HuH-7 (cell line): Measurements from ENCODE around the gene TAF1B.
A peak's percentile ranks its signal among the peaks of the same experiment; 100 is the strongest.

Source experiments
- DNase-seq: peaks from one replicate; pipeline ENCODE4 v3.0.0; 2011; ENCODE audit warnings: low spot score

The TAF1B gene

DNA sequence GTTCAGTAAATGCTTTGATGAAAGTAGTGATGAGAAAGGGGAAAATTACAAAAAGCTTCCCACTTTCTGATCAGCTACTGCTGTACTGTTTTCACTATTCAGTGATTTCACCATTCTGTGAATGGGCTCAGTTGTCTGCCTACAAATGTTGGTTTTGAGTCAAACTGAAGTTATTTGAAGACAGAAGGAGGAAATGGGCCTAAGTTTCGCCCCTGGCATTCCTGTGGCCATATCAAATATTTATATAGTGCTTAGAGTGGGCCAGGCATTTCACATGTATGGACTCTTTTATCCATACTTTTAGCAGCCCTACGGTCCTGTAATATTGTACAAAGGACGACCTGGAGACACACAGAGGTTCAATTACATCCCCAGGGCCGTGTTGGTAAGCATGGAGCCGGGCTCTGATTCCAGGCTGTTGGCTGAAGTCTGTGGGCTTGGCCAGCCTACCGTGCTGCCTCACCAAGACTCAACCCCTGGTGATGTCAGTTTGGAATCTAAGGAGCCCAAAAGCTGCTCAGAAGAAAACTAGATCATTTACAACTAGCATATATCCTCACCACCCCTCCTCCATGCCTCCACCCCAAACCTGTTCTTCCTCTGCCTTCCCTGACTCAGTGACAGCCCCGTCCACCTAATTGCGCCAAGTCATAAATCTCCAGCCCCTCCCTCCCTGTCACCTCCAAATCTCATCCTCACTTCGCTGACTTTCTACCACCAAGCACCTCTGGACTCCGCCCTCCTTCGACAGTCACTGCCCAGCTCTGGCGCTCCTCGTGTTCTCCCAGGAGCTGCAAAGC lies 98.1 kb downstream of the TAF1B start:
- no peak for DNase-seq

DNA sequence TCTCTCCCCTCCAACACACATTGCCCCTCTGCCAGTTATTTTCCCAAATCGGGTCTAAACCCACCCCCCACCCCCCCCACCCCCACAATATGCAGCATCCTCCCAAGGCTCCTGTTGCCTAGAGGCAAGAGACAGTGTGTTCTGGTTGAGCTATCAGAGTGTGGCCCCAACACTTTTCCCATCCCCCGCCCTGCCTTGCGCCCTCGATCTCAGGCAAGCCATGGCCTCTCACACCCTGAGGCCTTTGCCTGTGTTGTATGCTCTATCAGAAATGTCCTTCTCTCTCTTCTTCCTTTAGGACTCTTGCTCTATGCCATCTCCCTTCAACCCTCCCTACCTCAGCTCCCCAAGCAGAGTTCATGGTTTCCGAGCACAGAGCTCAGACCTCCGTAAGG lies 98.7 kb downstream of the TAF1B start:
- no peak for DNase-seq

DNA sequence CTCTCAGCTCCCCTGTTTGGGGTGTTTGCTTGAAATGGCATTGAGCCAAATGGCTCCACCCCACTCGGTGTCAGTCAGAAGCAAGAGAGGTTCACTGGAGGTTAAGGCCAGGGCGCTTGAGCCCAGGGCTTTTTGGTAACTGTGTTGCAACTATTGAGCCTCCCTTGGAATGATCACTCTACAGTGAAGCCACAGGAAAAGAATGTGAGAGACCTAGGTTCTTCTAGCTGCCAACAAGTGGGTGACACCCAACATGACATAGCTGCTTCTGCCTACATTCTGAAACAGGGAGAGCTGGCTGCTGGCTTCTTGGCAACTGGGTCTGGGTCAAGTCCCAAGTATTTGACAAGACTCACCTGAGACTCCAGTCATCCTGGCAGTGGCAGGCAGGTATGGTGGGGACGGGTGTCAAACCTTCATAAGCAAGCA lies 101.1 kb downstream of the TAF1B start:
- DNase-seq = no peak

DNA sequence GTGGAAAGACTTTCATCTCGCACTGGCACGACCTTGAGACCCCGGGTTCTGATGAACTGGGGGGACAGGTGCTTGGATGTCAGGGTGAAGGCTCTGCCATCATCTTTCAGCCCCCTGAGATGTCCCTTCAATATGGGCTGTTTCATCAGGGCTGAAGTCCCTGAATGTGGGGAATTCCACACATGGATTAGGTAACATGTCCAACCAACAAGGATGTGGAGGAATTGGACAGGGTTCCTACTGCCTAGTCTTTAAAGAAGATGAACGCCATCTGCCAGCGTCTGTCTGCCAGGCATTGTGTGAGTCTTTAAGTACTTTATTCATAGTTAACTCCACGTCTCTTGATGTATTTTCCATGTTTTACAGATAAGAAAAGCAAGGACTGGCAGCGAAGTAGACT lies 102.3 kb downstream of the TAF1B start:
- no peak for DNase-seq

DNA sequence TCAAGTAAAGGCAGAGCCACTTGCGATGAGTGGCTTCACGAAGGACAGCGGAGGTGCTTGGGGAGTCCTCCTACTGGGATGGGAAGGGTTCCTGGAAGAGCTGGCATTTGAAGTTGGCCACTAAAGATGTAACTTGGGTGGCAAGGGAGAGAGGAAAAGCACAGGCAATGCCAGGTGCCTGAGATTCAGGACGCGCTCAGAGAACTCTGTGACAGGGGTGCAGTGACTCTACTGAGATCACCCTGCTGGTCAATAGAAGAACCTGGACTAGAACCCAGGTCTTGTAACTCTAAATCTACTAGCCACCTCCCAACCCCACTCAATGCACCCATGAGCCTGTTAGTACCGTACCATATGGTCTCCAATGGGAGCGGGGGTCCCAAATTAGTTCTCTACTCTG lies 102.8 kb downstream of the TAF1B start:
- DNase-seq = no peak

DNA sequence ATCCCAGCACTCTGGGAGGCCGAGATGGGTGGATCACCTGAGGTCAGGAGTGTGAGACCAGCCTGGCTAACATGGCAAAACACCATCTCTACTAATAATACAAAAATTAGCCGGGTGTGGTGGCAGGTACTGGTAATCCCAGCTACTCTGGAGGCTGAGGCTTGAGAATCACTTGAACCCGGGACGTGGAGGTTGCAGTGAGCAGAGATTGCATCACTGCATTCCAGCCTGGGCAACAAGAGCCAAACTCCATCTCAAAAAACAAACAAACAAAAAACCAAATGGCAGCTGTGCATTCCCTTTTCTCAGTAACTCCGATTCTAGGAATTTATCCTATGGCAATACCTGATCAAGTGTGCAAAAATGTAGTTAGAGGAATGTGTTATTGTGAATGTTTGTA lies 103.5 kb downstream of the TAF1B start:
- DNase-seq = no peak

DNA sequence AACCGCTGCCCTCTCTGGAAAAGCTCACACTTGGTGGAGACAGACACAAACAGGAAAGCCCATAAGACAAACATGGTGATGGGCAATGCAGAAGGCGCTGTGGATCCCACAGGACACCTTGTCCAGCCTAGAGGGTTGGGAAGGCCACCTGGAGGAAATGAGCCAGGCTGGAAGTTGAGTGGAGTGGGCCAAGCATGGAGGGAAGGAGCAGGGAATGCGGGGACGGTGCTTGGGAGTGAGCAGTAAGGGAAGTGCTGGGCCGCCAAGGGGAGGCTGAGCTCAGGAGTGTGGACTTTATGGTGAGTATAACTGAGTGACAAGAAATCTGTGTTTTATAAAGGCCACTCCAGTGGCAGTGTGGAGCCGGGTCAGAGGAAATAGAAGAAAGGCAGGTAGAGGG lies 105.4 kb downstream of the TAF1B start:
- no peak for DNase-seq

DNA sequence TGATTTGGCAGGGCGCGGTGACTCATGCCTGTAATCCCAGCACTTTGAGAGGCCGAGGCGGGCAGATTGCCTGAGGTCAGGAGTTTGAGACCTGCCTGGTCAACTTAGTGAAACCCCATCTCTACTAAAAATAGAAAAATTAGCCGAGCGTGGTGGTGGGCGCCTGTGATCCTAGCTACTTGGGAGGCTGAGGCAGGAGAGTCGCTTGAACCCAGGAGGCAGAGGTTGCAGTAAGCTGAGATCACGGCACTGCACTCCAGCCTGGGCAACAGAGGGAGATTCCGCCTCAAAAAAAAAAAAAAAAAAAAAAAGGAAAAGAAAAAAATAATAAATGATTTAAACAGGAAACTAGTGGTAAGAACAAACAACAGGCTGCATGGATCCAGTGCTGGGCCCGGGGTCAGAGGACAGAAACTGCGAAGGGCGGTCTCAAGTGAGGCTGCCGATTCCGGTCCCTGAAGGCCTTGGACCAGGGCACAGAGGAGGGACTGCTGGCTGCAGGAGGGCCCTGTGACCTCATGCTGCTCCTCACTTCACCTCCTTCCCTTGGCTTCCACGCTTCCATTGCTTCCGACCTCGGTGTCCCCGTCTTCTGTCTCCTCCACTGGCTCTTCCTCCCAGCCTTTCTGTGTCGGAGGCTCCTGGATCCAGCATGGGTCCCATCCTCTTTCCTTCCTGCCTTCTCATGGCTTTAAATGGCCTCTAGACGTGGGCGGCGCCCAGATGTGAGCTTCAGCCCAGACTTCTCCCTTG lies 106.1 kb downstream of the TAF1B start:
- no peak for DNase-seq

DNA sequence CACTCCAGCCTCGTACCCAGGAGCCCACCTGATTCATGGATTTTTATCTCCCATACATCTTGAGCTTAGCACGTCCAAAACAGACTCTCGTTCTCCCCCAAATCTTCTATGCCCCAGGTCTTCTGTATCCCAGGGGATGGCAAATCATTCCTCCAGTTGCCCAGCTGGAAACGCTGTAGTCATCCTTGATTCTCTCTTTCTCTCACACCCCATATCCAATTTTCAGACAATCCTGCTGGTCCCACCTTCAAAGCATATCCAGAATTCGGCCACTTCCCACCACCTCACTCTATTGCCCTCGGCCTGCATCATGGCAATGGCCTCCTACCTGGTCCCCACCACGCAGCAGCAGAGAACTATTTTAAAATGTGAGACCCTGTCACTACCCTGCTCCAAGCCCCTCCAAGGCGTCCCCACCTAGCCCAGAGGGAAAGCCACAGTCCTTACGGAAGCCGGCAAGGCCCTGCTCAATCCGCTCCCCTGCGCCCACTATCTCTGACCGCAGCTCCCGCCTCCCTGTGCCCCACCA lies 106.8 kb downstream of the TAF1B start:
- no peak for DNase-seq

DNA sequence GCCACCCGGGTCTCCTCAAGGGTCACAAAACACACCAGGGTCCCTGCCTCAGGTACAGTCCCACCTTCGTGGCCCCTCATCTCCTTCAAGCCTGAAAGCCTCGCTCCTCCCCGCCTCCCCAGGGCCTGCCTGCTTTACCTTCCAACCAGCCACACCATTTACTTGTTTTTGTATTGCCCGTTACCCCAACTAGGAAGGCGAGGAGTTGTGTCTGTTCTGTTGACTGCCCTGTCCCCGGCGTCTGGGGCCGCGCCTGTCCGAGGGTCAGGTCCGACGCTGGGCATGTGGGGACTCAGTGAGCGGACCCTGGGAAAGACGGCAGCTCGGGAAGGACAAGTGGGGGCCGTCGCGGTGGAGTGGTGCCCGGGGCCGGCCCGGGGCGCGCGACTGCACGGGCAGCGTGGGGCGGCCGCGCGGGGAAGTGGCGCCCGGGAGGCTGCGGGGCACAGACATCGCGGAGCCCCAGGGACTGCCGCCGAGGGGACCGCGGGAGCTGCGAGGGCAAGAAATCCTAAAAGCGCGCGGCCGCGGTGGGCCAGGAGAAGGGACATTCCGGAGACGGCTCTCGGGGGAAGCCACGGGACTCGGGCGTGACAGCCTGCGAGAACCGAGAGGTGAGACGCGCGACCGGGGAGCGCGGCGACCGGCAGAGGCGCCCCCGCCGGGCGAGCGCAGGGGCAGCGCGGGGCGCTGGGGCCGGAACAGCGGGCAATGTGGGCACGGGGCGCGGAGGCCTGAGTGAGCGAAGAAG lies 107.4 kb downstream of the TAF1B start:
- DNase-seq = peak; percentile 52

DNA sequence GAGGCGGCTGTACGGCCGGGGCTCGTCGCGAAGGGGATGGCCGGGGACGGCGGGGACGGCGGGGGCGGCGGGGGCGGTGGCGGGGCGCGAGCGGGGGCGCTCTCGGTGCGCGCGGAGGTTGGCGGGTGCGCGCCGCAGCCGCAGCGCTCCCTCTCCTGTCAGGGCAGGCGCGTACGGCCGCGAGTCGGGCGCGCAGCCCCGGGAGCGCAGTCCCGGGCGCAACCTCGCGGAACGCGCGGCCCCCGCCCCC lies 107.9 kb downstream of the TAF1B start:
- DNase-seq = no peak

DNA sequence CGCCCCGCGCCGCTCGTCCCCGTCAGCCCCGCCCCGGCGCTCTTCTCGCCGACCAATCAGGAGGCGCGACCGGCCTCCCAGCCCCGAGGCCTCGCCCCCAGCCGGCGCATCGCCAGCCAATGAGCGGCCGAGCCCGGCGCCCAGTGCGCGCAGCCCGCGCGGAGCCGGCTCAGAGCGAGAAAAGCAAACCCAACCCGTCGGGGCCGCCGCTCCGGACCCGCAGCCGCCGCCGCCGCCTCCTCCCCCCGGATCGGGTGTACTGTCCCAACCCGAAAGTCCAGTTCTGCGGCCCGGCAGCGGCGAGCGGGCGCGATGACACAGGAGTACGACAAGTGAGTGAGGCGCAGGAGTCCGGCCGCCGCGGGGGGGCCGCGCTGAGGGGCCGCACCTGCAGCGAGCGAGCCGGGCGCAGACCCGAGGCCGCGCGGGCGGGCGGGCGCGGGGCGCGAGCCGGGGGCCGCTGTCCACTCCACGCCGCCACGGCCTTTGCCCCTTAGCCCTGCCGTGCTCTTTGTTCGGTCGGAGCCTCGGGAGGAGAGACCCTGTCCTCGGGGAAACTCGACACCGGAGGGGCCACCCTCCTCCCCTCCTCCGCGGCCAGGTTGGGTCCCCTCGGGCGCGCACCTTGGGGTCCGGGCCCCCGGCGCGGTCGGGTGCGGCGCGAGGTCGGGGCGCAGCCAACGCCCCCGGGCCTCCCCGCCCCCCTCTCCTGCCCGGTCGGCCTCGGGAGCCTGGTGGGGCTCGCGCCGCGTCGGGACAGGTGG lies 108.4 kb downstream of the TAF1B start, which contains the start of gene GRHL1:
TSS of gene GRHL1 (plus strand) at position 172 of the 764 bp plus-strand sequence. CDS start at position 313, 141 bp downstream.
- DNase-seq = peak; percentile 97

DNA sequence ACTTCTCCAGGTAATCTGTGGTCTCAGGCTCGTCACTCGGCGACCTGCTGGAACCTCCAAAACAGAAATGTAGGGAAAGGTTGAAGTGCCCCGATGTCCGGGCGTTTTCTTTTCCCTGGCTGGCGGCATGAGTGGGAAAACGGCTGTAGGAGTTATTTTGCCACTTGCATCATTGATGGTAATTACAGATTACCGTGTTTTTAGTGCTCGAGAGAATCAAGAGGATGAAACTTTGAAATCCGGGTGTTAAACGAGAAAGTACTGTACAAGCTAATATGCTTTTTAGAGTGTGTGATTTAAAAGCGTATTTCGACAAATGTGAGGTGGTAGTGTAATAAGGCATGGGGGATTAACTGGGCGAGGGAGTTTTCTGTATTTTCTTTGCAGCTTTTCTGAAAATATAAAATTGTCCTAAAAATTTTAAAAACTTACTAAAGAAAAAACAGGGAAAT lies 109.0 kb downstream of the TAF1B start:
- DNase-seq = no peak

DNA sequence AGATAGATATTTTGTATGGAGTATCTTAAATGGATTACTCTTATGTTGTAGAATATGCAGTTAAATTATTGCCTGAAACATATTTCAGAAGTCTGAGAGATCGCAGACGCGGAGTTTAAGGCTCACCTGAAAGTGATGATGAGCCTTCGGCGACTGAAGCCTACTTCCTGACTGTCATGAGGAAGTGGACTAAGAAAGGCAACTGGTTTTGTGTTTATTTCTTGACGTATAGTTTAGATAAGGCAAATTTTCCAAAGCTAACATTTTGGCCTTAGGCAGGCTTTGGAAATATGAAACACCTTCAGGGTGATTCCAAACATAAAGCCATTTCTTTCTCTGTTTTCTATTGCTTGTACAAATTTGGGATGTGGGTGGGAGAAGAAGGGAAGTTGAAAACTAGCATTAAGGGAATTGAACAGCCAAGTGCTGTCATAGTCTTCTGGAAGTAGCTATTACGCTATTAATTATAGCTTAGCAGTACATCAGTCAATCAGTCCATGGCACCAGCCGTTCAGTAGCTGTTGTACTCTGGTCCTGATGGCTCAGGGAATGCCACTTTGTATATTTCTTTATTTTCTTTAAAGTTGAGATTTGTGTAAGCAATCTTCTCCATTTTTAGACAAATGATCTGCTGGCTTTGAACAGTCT lies 109.7 kb downstream of the TAF1B start:
- DNase-seq = no peak

DNA sequence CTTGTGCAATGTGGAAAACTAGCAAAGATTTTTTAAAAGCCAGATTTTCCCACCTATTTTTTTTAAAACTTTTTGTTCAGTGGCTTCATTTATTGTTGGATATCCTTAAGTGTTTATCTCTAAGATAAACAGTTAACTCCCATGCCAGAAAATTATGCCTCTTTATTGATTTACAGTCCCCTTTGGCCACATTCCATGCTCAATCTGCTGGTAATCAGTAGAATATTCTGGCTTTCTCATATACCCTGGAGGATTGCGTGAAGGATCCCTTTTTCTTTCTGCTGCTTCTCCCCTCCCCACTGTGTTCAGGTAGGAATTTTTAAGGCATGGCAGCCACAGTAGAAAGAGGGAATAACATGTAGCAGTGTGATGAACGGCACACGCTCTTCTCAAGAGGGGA lies 110.9 kb downstream of the TAF1B start:
- no peak for DNase-seq

DNA sequence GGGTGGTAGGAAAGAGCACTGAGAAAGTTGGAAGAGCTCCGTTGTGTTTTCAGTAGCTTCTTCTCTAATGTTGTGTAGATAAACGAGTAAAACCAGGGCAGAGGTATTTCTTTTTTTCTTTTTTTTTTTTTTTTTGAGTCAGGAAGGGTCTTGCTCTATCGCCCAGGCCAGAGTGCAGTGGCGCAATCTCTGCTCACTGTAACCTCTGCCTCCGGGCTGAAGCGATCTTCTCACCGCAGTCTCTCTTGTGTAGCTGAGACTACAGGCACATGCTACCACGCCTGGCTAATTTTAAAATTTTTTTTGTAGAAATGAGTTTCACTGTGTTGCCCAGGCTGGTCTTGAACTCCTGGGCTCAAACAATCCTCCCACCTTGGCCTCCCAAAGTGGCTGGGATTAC lies 114.8 kb downstream of the TAF1B start:
- DNase-seq = no peak

DNA sequence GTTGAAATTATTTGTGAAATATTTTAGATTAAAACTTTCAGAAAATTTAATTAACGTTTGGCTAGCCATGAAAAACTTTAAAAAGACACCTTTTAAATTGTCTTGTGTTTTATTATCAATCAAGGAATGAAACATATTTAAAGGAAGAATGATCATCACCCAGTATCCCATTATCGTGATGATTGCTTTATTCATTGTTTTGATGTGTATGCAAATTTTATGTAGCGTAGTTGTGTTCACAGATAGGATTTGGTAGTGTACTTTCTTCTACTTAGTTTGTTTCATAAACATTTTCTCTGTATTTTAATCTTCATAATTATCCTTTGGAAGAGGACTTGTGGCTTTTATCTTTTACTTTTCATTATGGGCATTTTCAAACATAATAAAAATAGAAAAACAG lies 116.0 kb downstream of the TAF1B start:
- no peak for DNase-seq

DNA sequence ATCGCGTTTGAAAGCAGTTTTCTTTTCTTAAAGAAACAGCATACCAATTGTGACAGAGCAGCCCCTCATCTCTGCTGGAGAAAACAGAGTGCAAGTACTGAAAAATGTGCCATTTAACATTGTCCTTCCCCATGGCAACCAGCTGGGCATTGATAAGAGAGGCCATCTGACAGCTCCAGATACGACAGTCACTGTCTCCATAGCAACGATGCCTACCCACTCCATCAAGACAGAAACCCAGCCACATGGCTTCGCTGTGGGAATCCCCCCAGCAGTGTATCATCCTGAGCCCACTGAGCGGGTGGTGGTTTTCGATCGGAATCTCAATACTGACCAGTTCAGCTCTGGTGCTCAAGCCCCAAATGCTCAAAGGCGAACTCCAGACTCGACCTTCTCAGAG lies 117.7 kb downstream of the TAF1B start:
- no peak for DNase-seq

DNA sequence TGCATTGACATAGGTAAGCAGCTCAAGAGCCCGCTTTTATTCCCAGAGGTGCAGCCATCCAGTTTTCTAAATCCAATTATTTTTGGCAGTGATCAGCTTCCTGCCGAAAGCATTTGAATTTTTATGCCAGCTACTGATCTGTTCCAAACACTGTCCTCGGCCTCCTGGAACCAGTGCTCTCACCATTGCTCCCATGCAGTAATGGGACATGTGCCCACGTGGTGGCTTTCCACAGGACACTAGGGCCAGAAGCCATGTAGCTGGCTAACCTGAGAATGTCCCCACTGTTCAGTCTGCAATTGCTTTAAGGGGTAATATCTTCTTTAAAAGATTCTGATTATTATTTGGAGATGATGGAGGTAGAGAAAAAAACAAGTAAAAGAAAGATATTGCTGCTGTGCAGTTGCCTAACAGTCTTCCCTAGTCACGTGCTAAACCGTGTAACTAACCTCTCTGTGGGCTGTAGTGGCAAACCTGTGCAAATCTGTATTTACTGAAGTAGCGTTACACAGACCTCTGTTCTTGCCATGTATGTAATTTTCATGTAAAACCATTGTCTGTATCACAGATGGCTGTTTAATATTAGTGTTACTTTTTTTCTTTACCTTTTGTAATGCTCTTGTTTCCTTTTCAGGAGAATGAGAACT lies 121.2 kb downstream of the TAF1B start:
- no peak for DNase-seq

DNA sequence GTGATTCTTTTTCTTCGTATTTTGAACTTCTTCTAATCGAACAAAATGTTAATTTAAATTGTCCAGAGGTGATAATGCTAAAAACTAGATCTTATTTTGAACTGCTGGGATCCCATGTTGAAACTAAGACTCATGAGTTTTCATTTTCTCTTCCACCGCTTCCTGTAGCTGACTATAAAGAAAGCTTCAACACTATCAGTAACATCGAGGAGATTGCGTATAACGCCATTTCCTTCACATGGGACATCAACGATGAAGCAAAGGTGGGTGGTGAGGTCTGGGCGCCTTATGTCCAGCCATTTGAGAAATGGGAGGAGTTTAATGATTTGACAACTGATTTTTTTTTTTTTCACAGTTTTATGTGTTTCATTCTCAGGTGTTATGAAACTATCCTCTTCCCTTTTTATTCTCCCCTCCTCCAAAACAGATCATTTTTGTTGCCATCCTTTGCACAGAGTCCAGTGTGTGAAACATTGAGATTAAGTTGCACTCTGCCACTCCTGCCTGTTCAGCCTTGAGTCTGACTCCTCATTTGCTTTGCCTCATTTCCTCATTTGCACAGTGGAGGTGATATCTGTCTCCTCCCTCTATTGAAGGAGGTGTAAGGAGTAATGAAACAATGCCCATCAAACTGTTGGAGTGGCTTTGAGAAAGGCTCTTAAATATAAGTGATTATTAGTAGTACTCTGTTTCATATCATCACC lies 122.0 kb downstream of the TAF1B start:
- no peak for DNase-seq
